Urinary bladder (tissue), 4 donors: ENCODE measurements around the gene ITPKC. TPM values are rescaled to one million over a fixed set of nuclear protein-coding genes. Genes with fewer than 3 reads are reported as not detected.
A peak's percentile ranks its signal among the peaks of the same experiment; 100 is the strongest.
"Not testable (repeated sequence)": the region's sequence is repeated elsewhere in the genome, so short reads cannot be mapped to it uniquely, and the experiment has no call there.

Experiments used
- DNase-seq: peaks from one replicate; pipeline ENCODE4 v3.0.0-alpha.2; 2015; ENCODE audit errors: extremely low spot score
- H3K27ac ChIP-seq: one replicate; pipeline ENCODE4 v1.5.1; 2013; ENCODE audit warnings: low read depth, mild to moderate bottlenecking, moderate library complexity
- H3K36me3 ChIP-seq: one replicate; pipeline ENCODE4 v1.6.1; 2013; ENCODE audit warnings: mild to moderate bottlenecking, moderate library complexity; ENCODE audit not compliant: insufficient read depth
- H3K4me1 ChIP-seq: one replicate; pipeline ENCODE4 v1.6.1; 2013; ENCODE audit warnings: mild to moderate bottlenecking, moderate library complexity; ENCODE audit not compliant: insufficient read depth
- H3K4me3 ChIP-seq: one replicate; pipeline ENCODE4 v1.5.1; 2013; ENCODE audit warnings: low read depth, low read length
- WGBS: extraction: QIAGEN DNeasy Blood & Tissue Kit; methylation state at CpG from one replicate; pipeline ENCODE4 v1.1.7; 2013; 5-methylcytosine and 5-hydroxymethylcytosine counted together
- polyA plus RNA-seq: library from polyadenylated mRNA; stranded (reverse); fragments of 200-250 nt; gene quantifications from one replicate; pipeline ENCODE4 v1.2.3, GENCODE V29; 2013
- total RNA-seq: library from RNA; depleted of rRNA; stranded (reverse); fragments of >200 nt; gene quantifications from one replicate; pipeline ENCODE4 v1.2.3, GENCODE V29; 2014
- donor health status: healthy with polysubstance abuse.
- donor health status: healthy.

Gene ITPKC
- total and polyA plus RNA-seq, 2 donors: 9.3 to 36.4 TPM

- 93% methylated on average over 5 of the region's 5 CpGs for WGBS
- H3K27ac ChIP-seq, H3K4me3 ChIP-seq, H3K36me3 ChIP-seq, DNase-seq, H3K4me1 ChIP-seq: not testable (repeated sequence)
Measured at GRCh38 chr19:40730065-40730464, 13.2 kb downstream of the ITPKC start.

- H3K36me3 ChIP-seq: not testable (repeated sequence)
Measured at GRCh38 chr19:40732304-40732703, 15.4 kb downstream of the ITPKC start.

DNA sequence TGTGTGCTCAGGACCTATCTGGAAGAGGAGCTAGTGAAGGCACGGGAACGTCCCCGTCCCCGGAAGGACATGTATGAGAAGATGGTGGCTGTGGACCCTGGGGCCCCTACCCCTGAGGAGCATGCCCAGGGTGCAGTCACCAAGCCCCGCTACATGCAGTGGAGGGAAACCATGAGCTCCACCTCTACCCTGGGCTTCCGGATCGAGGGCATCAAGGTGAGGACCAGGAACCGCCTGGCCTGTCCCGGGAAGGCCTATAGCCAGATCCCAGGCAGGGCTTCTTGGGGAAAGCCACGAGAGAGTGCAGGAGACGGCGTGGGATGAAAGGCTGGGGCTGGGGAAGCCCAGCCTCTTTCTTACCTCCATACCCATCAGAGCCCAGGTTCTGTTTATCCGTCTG, 16.2 kb downstream of the ITPKC start:
- H3K36me3 ChIP-seq: peaks cover 8% of the 10 kb centered on the region
- no peak overlapping the region for H3K4me3 ChIP-seq
- H3K27ac ChIP-seq: no peak overlapping the region
- DNase-seq: no peak
- 90% methylated on average over 13 of the region's 13 CpGs for whole genome bisulfite sequencing
- H3K4me1 ChIP-seq: no peaks in the 10 kb centered on the region

More at GRCh38 chr19:40732304-40732703, 15.4 kb downstream of the ITPKC start:
- H3K4me1 ChIP-seq, H3K4me3 ChIP-seq, H3K27ac ChIP-seq, DNase-seq: not testable (repeated sequence)
- WGBS: 96% methylated on average over 16 of the region's 16 CpGs

GRCh38 chr19:40735013-40735771, 18.3 kb downstream of the ITPKC start:
- H3K4me1 ChIP-seq: no peaks in the 10 kb centered on the region
- WGBS: 92% methylated on average over 11 of the region's 11 CpGs
- no peak overlapping the region for H3K4me3 ChIP-seq
- no peak overlapping the region for H3K27ac ChIP-seq
- no peak for DNase-seq
- peaks cover 8% of the 10 kb centered on the region for H3K36me3 ChIP-seq

GRCh38 chr19:40736661-40737060, 19.7 kb downstream of the ITPKC start:
- no peak for DNase-seq
- H3K4me3 ChIP-seq: no peak overlapping the region
- 87% methylated on average over 9 of the region's 9 CpGs for WGBS
- peaks cover 2% of the 10 kb centered on the region for H3K36me3 ChIP-seq
- no peaks in the 10 kb centered on the region for H3K4me1 ChIP-seq
- H3K27ac ChIP-seq: no peak overlapping the region

GRCh38 chr19:40737102-40737644, 20.3 kb downstream of the ITPKC start:
- H3K27ac ChIP-seq: no peak overlapping the region
- H3K4me3 ChIP-seq: no peak overlapping the region
- peaks cover 2% of the 10 kb centered on the region for H3K36me3 ChIP-seq
- no peak for DNase-seq
- H3K4me1 ChIP-seq: no peaks in the 10 kb centered on the region
- WGBS: 80% methylated on average over 9 of the region's 9 CpGs

DNA sequence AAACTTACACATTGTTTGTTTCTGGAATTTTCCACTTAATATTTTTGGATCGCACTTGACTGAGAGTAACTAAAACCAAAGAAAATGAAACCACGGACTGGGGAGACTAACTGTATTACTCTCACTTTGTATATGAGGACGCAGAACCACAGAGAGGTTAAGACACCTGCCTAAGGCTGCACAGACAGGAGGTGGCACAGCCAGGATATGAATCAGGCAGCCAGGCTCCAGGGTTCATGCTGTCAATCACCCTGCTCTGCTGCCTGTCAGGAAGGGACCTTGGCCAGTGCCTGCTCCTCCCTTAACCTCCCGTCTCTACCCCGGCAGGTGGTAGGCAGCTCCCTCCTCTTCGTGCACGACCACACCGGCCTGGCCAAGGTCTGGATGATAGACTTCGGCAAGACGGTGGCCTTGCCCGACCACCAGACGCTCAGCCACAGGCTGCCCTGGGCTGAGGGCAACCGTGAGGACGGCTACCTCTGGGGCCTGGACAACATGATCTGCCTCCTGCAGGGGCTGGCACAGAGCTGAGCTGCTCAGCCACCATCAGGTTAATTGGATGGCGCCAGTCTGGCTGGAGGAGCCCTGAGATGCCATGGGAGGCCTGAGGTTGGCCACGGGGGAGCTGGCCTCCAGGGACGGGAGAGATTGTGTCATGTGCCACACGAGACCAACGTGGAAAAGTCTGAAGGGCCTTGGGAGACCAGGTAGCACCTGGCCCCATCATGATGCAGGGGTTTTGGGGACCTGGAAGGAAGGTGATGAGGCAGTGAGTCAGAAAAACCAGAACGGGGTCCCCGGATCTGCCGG, 22.3 kb downstream of the ITPKC start:
- 84% methylated on average over 22 of the region's 22 CpGs for WGBS
- peaks cover 2% of the 10 kb centered on the region for H3K36me3 ChIP-seq
- H3K4me1 ChIP-seq: no peaks in the 10 kb centered on the region
- no peak overlapping the region for H3K27ac ChIP-seq
- DNase-seq: no peak
- H3K4me3 ChIP-seq: no peak overlapping the region

DNA sequence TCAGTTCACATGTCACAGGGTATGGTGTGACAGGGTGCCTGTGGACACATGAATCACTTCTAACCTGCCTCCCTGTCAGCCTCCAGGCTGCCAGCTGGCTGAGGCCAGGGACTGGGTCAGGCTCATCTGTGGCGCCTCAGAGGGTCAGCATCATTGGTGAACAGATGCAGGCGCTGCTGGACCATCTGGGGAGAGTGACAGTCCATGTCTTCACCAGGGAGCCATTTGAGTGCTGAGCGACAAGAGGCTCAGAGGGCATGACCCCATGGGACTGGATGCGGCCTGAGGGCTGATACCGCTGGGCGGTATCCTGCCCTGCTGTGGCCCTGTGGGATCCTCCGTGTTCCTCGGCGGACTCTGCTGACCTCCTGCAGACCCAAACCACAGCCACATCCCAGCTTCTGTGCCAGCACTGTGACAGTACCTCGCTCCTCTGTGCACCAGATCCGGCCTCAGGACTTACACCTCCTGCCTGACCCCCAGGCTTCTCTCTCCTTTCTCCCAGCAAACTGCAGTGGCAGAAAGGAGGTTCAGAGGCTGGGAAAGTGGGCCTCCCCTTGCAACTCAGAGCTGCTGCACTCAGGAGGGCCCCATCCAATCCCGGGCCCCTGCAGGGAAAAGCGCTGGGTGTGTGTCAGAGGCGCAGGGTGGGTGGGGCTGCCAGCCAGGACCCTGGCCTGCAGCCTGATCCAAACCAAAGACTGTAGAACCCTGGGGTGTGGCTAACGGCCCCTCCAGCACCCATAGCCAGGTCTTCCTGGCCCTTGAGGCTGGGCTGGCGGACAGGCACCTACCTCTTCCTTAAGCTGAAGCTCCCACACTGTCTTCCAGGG, 23.2 kb downstream of the ITPKC start:
- Histone ChIP-seq H3K4me3 (no peak overlapping the region), H3K36me3 (peaks cover 2% of the 10 kb centered on the region), H3K27ac (peak overlapping the region; percentile 51), H3K4me1 (no peaks in the 10 kb centered on the region)
- DNase-seq: no peak
- 67% methylated on average over 16 of the region's 16 CpGs for WGBS

GRCh38 chr19:40740747-40741146, 23.8 kb downstream of the ITPKC start:
- Histone ChIP-seq H3K36me3 (peaks cover under 1% of the 10 kb centered on the region), H3K4me3 (no peak overlapping the region), H3K4me1 (no peaks in the 10 kb centered on the region), H3K27ac (no peak overlapping the region)
- DNase-seq: no peak
- WGBS: 41% methylated on average over 6 of the region's 6 CpGs

DNA sequence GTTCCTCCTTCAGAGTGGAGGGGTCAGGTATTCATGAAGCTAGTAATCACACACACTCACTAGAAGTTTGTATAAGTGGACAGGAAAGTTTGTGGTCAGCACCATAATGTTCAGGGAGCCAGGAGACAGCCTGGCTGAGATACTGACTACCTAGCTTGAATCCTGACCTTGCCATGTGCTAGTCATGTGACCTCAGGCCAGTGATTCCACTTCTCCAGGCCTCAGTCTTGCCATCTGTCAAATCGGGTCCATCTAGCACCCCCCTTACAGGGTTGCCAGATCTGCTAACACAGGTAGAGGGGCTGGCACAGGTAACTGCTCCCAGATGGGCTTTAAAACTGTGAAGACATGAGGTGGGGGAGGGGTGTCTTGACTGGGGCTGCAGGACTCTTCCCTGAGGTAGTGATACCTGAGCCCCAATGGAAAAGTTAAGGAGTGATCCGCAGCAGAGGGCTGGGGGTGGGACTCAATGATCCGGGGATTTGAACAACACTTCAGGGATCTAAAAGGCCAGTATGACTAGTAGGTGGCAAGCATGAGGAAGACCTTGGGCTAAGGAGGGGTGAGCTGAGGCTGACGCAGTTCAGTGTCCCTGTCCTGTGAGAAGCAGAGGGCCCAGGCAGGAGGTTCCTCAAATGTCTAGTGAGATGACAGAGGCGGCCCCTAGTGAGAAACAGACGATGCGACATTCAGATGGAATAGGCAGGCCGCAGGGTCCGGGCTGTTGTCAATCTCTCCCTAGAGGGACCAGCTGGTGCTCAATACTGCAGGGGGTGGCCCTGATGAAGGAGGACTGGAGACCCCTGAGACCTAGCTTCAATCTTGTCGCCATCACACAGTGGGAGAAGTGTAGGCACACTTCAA, 24.8 kb downstream of the ITPKC start:
- WGBS: 81% methylated on average over 10 of the region's 10 CpGs
- Histone ChIP-seq H3K27ac (no peak overlapping the region), H3K4me1 (no peaks in the 10 kb centered on the region), H3K4me3 (no peak overlapping the region), H3K36me3 (no peaks in the 10 kb centered on the region)
- no peak for DNase-seq

GRCh38 chr19:40742477-40742876, 25.6 kb downstream of the ITPKC start:
- no peaks in the 10 kb centered on the region for H3K36me3 ChIP-seq
- H3K27ac ChIP-seq: no peak overlapping the region
- no peaks in the 10 kb centered on the region for H3K4me1 ChIP-seq
- WGBS: 86% methylated on average over 17 of the region's 17 CpGs
- DNase-seq: no peak
- no peak overlapping the region for H3K4me3 ChIP-seq

GRCh38 chr19:40742886-40743285, 26.0 kb downstream of the ITPKC start:
- Histone ChIP-seq H3K4me1 (no peaks in the 10 kb centered on the region), H3K4me3 (no peak overlapping the region), H3K27ac (no peak overlapping the region), H3K36me3 (no peaks in the 10 kb centered on the region)
- WGBS: 92% methylated on average over 12 of the region's 12 CpGs
- DNase-seq: no peak
